ENCODE measurements around the gene PRKAB2.
A peak's percentile ranks its signal among the peaks of the same experiment; 100 is the strongest.
"Not testable (repeated sequence)": the region's sequence is repeated elsewhere in the genome, so short reads cannot be mapped to it uniquely, and the experiment has no call there.

Gene PRKAB2

GRCh38 chr1:147171399-147172167, 687 bp downstream of the PRKAB2 start:
- peak; percentile 49 for DNase-seq

GRCh38 chr1:147169840-147170674, 2.2 kb downstream of the PRKAB2 start:
- no peak for DNase-seq

- DNase-seq = no peak
These were observed 3.1 kb downstream of the PRKAB2 start for GRCh38 chr1:147169171-147169570.

GRCh38 chr1:147168626-147169058, 3.6 kb downstream of the PRKAB2 start:
- DNase-seq = peak; percentile 50

GRCh38 chr1:147167365-147167764, 4.9 kb downstream of the PRKAB2 start:
- DNase-seq = no peak

- DNase-seq = no peak
These were observed 9.3 kb downstream of the PRKAB2 start for GRCh38 chr1:147163019-147163418.

DNA sequence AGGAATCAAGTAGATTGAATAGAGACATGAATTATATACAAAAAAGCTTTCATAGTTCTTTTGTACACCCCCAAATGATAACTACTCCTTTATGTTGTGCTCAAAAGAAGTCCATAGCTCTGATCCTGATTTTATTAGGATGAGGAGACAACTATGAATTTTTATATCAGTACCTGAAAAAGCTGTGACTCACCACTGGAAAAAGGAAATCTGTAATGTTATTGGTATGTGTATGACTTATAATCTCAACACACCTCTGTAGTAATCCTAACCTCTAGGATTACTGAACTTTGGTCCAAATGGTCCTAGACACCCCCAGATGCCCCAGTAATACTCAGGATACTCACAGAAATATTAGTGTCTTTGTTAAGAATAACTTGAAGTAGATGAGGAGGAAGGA, 10.2 kb downstream of the PRKAB2 start:
- no peak for DNase-seq

- DNase-seq = not testable (repeated sequence)
These were observed 15.2 kb downstream of the PRKAB2 start for GRCh38 chr1:147157116-147157515.

DNA sequence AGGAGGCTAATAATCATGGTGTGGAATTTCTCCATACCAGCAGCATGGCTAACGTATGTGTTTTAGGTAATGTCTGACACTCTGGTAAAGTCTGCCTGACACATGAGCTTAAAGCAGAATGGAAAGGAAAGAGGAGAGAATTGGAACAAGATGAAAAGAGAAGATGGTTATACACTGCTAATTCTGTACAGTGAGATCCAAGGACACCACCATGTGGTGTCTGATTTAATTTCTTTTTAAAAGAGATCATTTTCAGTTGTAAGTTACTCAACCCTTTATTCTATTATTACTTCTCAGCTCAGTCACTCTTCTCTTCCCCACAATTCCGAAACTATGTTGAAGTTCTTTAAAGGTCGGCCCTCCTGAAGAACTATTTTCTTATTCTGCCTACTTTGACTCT, 15.6 kb downstream of the PRKAB2 start:
- DNase-seq = no peak

DNA sequence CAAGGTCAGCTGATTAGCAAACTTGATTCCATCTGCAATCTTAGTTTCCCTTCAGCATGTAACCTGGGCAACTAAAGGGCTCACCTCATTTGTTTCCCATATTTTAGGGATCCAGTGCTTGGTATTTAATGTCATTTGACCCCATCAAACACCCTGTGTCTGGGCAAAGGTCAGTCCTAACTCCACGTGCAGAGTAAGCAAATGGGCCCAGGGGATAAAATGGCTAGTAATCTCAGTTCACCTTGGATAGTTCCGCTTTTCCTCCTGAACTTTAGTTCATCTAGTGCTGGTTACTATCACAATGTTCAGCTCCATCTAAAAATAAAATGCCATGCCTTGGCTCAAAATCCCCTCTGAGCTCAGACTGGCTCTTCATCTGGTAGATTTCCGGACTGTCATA, 19.5 kb downstream of the PRKAB2 start:
- no peak for DNase-seq

GRCh38 chr1:147151244-147151643, 21.0 kb downstream of the PRKAB2 start:
- no peak for DNase-seq

- DNase-seq = no peak
These were observed 29.4 kb downstream of the PRKAB2 start for GRCh38 chr1:147142886-147143285.

DNA sequence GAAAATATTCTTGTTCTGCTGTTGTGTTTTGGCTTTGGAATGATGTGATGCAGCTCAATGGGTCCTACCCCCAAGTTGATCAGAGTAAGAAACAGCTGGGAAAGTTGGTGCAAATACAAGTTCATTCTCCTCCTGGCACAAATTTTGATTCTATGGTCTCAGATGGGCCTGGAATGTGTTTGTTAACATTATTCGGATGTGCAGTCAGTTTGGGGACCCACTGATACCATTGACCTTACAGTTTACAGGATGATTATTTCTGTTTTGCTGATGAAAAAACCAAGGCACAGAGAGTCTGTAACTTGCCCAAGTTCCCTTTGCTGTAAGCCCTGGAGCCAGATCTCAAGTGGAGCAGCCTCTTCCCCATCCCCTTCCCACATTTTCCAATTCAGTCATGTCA, 41.5 kb downstream of the PRKAB2 start:
- not testable (repeated sequence) for DNase-seq

- no peak for DNase-seq
These were observed 43.0 kb downstream of the PRKAB2 start for GRCh38 chr1:147129116-147129873.

GRCh38 chr1:147124266-147124665, 48.0 kb downstream of the PRKAB2 start:
- DNase-seq = no peak

DNA sequence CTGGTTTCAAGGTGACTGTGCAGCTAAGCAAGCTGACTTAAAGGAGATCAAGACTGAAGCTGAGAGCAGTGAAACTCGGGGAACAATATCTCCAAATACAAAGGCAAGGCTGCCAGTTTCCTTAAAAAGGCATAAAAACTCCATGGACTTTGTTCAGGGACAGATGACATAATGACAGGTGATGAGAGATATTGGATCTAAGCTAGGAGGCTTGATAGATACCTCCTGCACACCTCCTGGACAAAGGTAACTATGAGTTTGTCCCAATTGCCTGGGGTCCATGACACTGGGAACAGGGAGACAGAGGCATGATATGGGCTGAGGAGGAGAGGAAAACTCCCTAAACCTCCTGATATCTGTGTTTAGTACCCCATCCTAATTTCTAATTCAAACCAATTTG, 55.2 kb downstream of the PRKAB2 start:
- no peak for DNase-seq

GRCh38 chr1:147115496-147115895, 56.8 kb downstream of the PRKAB2 start:
- DNase-seq = no peak

- DNase-seq = not testable (repeated sequence)
These were observed 57.2 kb downstream of the PRKAB2 start for GRCh38 chr1:147115079-147115478.

DNA sequence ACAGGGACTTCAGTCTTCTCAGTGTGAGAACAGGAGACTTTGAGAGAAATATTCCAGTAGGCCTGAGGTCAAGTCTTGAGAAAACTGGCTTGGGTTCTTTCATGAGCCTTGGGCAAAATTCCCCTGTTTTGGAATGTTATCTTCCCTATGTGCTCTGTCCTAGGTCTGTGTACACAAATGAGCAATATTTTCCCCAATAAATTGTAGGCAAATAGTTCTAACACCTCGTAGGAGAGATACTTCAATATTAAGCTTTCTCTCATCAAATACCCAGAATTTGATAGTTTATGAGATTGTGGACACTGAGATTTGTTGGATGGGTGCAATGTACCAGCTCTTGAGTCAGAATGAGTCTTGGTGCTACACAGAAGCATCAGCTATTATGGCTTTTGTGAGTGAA, 57.9 kb downstream of the PRKAB2 start:
- DNase-seq = not testable (repeated sequence)

DNA sequence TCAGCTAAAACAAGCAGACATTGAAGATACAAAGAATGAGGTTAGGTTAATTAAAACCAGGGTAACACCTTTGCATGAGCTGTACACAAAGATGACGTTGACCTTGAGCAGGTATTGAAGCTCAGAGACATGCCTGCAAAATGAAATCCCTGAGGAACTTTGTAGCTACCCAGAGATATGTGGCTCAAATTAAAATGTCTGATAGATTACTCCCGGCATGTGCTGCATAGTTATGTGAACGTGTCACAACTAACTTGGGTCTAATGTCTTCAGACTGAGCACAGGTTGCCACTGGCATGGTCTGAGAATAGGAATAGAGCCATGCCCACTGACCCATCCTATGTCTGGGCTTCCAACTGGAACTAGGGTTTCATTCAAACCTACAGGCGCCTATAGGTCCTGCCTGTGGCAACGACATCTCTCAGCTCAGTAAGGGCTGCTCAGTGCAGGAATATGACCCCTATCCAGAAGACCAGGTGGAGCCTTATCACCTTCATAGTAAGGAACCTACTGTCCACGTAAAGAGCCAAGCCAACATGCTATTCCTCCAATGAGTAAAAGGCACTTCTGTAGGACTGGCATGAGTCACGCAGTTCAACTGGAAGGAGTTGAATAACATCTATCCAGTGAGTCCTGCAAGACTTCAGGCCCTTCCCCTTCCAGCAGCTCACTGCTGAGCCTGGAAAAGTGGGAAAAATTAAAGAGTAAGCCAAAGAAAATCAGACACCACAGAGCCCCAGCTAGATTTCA, 60.7 kb downstream of the PRKAB2 start:
- no peak for DNase-seq

DNA sequence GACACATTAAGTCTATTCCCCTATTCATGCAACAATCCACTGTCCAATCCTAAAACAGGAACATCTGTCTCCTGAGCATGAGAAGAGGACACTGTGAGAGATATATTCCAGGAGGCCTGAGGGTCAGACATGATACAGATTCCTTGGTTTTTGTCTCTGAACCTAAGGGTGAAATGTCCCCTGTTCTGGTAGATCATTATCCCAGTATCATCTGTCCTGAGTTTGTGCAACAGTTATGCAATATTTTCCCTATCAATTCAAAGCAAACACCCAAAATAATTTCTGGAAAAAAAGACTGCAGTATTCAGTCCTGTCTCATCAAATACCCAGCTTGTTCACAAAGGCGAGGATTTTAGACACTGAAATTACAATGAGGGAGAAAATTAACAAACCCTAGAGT, 61.4 kb downstream of the PRKAB2 start:
- DNase-seq = no peak

- DNase-seq = no peak
These were observed 61.8 kb downstream of the PRKAB2 start for GRCh38 chr1:147110434-147110833.

DNA sequence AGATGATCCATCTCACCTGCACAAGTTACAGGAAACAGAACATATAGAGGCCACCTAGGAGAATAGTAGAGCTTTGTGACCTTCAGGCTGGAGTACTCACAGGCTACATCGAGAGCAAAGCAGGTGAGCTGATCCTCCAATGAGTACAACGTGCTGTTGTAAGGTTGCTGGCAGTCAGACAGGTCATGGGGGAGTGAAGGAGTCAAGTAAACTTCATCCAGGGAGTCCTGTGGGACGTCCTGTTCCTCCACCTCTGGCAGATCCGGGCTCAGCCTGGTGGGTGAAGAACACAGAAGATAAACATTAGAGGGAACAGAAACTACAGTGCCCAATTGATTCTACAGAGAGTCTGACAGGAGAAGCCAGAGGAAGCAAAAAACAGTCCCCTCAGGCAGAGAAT, 62.5 kb downstream of the PRKAB2 start:
- DNase-seq = peak; percentile 38

Measured in islet precursor cell (in vitro differentiated cells).